HEK293 (cell line): ENCODE results near the gene SPAAR.

Source experiments
- FEZF1 ChIP-seq: fragments of 450-650 bp; formaldehyde crosslinking; IDR thresholded peaks from 2 replicates; pipeline ENCODE4 v1.5.1; 2016; ENCODE audit warnings: missing biosample characterization, missing genetic modification characterization
- HOXA7 ChIP-seq: sonication (generic); formaldehyde crosslinking; IDR thresholded peaks from 2 replicates; pipeline ENCODE4 v1.8.1; 2022; ENCODE audit warnings: missing genetic modification reagents, borderline replicate concordance
- KLF16 ChIP-seq: fragments of 450-650 bp; formaldehyde crosslinking; IDR thresholded peaks from 2 replicates; pipeline ENCODE4 v1.5.1; 2017; ENCODE audit warnings: missing biosample characterization, missing genetic modification characterization
- MYNN ChIP-seq: fragments of 450-650 bp; formaldehyde crosslinking; IDR thresholded peaks from 2 replicates; pipeline ENCODE4 v1.5.1; 2016; ENCODE audit warnings: missing biosample characterization, missing genetic modification characterization, borderline replicate concordance
- MZF1 ChIP-seq: fragments of 450-650 bp; formaldehyde crosslinking; IDR thresholded peaks from 2 replicates; pipeline ENCODE4 v1.5.1; 2017; ENCODE audit warnings: missing biosample characterization, missing genetic modification characterization, borderline replicate concordance
- SETDB1 ChIP-seq: IDR thresholded peaks from one replicate; pipeline ENCODE4 v1.6.1; 2017; ENCODE audit warnings: mild to moderate bottlenecking, low read length, moderate library complexity, mixed read lengths; ENCODE audit not compliant: insufficient read length
- SP3 ChIP-seq: fragments of 450-650 bp; formaldehyde crosslinking; IDR thresholded peaks from 2 replicates; pipeline ENCODE4 v1.5.1; 2016; ENCODE audit warnings: missing biosample characterization, missing genetic modification characterization
- YY1 ChIP-seq: fragments of 450-650 bp; formaldehyde crosslinking; IDR thresholded peaks from 2 replicates; pipeline ENCODE4 v1.5.1; 2018; ENCODE audit warnings: missing biosample characterization, missing genetic modification characterization
- ZBTB11 ChIP-seq: fragments of 450-650 bp; formaldehyde crosslinking; conservative IDR thresholded peaks from 2 replicates; pipeline ENCODE4 v1.5.1; 2016; ENCODE audit warnings: low read depth, missing biosample characterization, missing genetic modification characterization
- ZBTB17 ChIP-seq: fragments of 450-650 bp; formaldehyde crosslinking; IDR thresholded peaks from 2 replicates; pipeline ENCODE4 v1.5.1; 2016; ENCODE audit warnings: missing biosample characterization, missing genetic modification characterization
- ZBTB26 ChIP-seq: fragments of 450-650 bp; formaldehyde crosslinking; optimal IDR thresholded peaks from 2 replicates; pipeline ENCODE3; 2016; ENCODE audit warnings: missing biosample characterization, mild to moderate bottlenecking, missing genetic modification characterization
- ZBTB44 ChIP-seq: fragments of 450-650 bp; IDR thresholded peaks from 2 replicates; pipeline ENCODE4 v1.5.1; 2018; ENCODE audit warnings: missing biosample characterization, mild to moderate bottlenecking, missing genetic modification characterization
- ZBTB48 ChIP-seq: fragments of 450-650 bp; formaldehyde crosslinking; IDR thresholded peaks from 2 replicates; pipeline ENCODE4 v1.5.1; 2016; ENCODE audit warnings: missing biosample characterization, missing genetic modification characterization
- ZBTB8A ChIP-seq: fragments of 450-650 bp; formaldehyde crosslinking; IDR thresholded peaks from 2 replicates; pipeline ENCODE4 v1.5.1; 2016; ENCODE audit warnings: missing biosample characterization, missing genetic modification characterization
- ZFP69B ChIP-seq: fragments of 450-650 bp; formaldehyde crosslinking; IDR thresholded peaks from 2 replicates; pipeline ENCODE4 v1.5.1; 2016; ENCODE audit warnings: missing biosample characterization, missing genetic modification characterization
- ZIC2 ChIP-seq: fragments of 450-650 bp; formaldehyde crosslinking; IDR thresholded peaks from 2 replicates; pipeline ENCODE4 v1.5.1; 2016; ENCODE audit warnings: missing biosample characterization, missing genetic modification characterization
- ZNF121 ChIP-seq: fragments of 450-650 bp; formaldehyde crosslinking; IDR thresholded peaks from 2 replicates; pipeline ENCODE4 v1.5.1; 2016; ENCODE audit warnings: missing biosample characterization, missing genetic modification characterization
- ZNF133 ChIP-seq: fragments of 450-650 bp; formaldehyde crosslinking; IDR thresholded peaks from 2 replicates; pipeline ENCODE4 v1.5.1; 2016; ENCODE audit warnings: missing biosample characterization, missing genetic modification characterization
- ZNF16 ChIP-seq: fragments of 450-650 bp; formaldehyde crosslinking; IDR thresholded peaks from 2 replicates; pipeline ENCODE4 v1.5.1; 2016; ENCODE audit warnings: low read depth, missing biosample characterization, missing genetic modification characterization
- ZNF174 ChIP-seq: fragments of 450-650 bp; formaldehyde crosslinking; IDR thresholded peaks from 2 replicates; pipeline ENCODE4 v1.5.0; 2017; ENCODE audit warnings: missing biosample characterization, mild to moderate bottlenecking, missing genetic modification characterization
- ZNF2 ChIP-seq: fragments of 450-650 bp; formaldehyde crosslinking; IDR thresholded peaks from 2 replicates; pipeline ENCODE4 v1.5.1; 2016; ENCODE audit warnings: missing biosample characterization, missing genetic modification characterization
- ZNF23 ChIP-seq: fragments of 450-650 bp; formaldehyde crosslinking; IDR thresholded peaks from 2 replicates; pipeline ENCODE4 v1.5.1; 2016; ENCODE audit warnings: missing biosample characterization, missing genetic modification characterization, borderline replicate concordance
- ZNF324 ChIP-seq: fragments of 450-650 bp; formaldehyde crosslinking; IDR thresholded peaks from 2 replicates; pipeline ENCODE4 v1.5.1; 2016; ENCODE audit warnings: missing biosample characterization, missing genetic modification characterization
- ZNF335 ChIP-seq: fragments of 450-650 bp; formaldehyde crosslinking; conservative IDR thresholded peaks from 2 replicates; pipeline ENCODE4 v1.5.1; 2016; ENCODE audit warnings: missing biosample characterization, missing genetic modification characterization
- ZNF416 ChIP-seq: fragments of 450-650 bp; formaldehyde crosslinking; IDR thresholded peaks from 2 replicates; pipeline ENCODE4 v1.5.1; 2016; ENCODE audit warnings: missing biosample characterization, missing genetic modification characterization
- ZNF610 ChIP-seq: fragments of 450-650 bp; formaldehyde crosslinking; IDR thresholded peaks from 2 replicates; pipeline ENCODE4 v1.5.1; 2016; ENCODE audit warnings: missing biosample characterization, missing genetic modification characterization, borderline replicate concordance
- ZNF658 ChIP-seq: fragments of 450-650 bp; formaldehyde crosslinking; IDR thresholded peaks from 2 replicates; pipeline ENCODE4; 2016; ENCODE audit warnings: missing biosample characterization, missing genetic modification characterization
- ZNF670 ChIP-seq: fragments of 450-650 bp; formaldehyde crosslinking; IDR thresholded peaks from 2 replicates; pipeline ENCODE4 v1.5.1; 2016; ENCODE audit warnings: missing biosample characterization, missing genetic modification characterization, low read depth
- ZNF704 ChIP-seq: fragments of 450-650 bp; formaldehyde crosslinking; IDR thresholded peaks from 2 replicates; pipeline ENCODE4 v1.5.1; 2016; ENCODE audit warnings: missing biosample characterization, missing genetic modification characterization
- ZNF776 ChIP-seq: fragments of 450-650 bp; formaldehyde crosslinking; IDR thresholded peaks from 2 replicates; pipeline ENCODE4 v1.5.0; 2017; ENCODE audit warnings: missing biosample characterization, missing genetic modification characterization, borderline replicate concordance
- ZSCAN30 ChIP-seq: fragments of 450-650 bp; IDR thresholded peaks from 2 replicates; pipeline ENCODE4 v1.5.1; 2018; ENCODE audit warnings: missing biosample characterization, mild to moderate bottlenecking, missing genetic modification characterization, moderate library complexity

The SPAAR gene

GRCh38 chr9:35945341-35946018 is 36.2 kb downstream of the SPAAR start (continued):
- TF ChIP-seq ZNF174 (no peak), ZNF2 (tag by site-specific recombination) (no peak), MYNN (tag by site-specific recombination) (no peak), ZNF335 (tag by site-specific recombination) (peak; percentile 19; the same call in 1 of the 2 replicates), ZNF658 (no peak), SP3 (tag by site-specific recombination) (no peak), ZBTB11 (tag by site-specific recombination) (peak; percentile 90), ZNF16 (tag by site-specific recombination) (no peak), ZFP69B (tag by site-specific recombination) (no peak), FEZF1 (tag by site-specific recombination) (no peak), ZNF776 (no peak), ZNF133 (tag by site-specific recombination) (no peak), ZBTB8A (no peak), HOXA7 (CRISPR knock-in tag) (no peak), ZIC2 (tag by site-specific recombination) (no peak), ZBTB44 (no peak), ZBTB17 (tag by site-specific recombination) (peak; percentile 46), ZBTB48 (tag by site-specific recombination) (no peak), KLF16 (no peak), ZNF416 (no peak), SETDB1 (peak; percentile 53), ZBTB26 (tag by site-specific recombination) (no peak), ZNF324 (tag by site-specific recombination) (peak; percentile 20; the same call in 1 of the 2 replicates), ZNF704 (tag by site-specific recombination) (no peak), ZNF121 (tag by site-specific recombination) (no peak), ZNF610 (tag by site-specific recombination) (no peak), MZF1 (tag by site-specific recombination) (no peak), ZNF670 (tag by site-specific recombination) (no peak), YY1 (tag by site-specific recombination) (no peak), ZSCAN30 (tag by site-specific recombination) (no peak), ZNF23 (tag by site-specific recombination) (no peak)
